Lower leg skin (tissue), 3 donors: Measurements from ENCODE around the gene NR2F1.

Experiments
- POLR2A ChIP-seq, 2 donors: fragments of 450-650 bp; IDR thresholded peaks; one replicate each; pipeline ENCODE4 v1.6.1; 2016 to 2017; ENCODE audit warnings: antibody characterized with exemption in 2 of 2, mild to moderate bottlenecking in 1 of 2, moderate library complexity in 1 of 2
- TF ChIP-seq, protein P1 (sequence below), 3 donors: fragments of 450-650 bp; IDR thresholded peaks; one replicate each; pipeline ENCODE4 v1.5.1; 2016; ENCODE audit warnings: antibody characterized with exemption in 3 of 3, mild to moderate bottlenecking in 3 of 3, moderate library complexity in 2 of 3

GRCh38 chr5:93620487-93621326 is 37.7 kb downstream of the NR2F1 start:
- TF ChIP-seq, protein P1, sequence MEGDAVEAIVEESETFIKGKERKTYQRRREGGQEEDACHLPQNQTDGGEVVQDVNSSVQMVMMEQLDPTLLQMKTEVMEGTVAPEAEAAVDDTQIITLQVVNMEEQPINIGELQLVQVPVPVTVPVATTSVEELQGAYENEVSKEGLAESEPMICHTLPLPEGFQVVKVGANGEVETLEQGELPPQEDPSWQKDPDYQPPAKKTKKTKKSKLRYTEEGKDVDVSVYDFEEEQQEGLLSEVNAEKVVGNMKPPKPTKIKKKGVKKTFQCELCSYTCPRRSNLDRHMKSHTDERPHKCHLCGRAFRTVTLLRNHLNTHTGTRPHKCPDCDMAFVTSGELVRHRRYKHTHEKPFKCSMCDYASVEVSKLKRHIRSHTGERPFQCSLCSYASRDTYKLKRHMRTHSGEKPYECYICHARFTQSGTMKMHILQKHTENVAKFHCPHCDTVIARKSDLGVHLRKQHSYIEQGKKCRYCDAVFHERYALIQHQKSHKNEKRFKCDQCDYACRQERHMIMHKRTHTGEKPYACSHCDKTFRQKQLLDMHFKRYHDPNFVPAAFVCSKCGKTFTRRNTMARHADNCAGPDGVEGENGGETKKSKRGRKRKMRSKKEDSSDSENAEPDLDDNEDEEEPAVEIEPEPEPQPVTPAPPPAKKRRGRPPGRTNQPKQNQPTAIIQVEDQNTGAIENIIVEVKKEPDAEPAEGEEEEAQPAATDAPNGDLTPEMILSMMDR (IDR thresholded peaks at IDR 0.05): no peak
- TF ChIP-seq POLR2A (IDR thresholded peaks at IDR 0.05): no peak
